GM21576 (cell line): ENCODE measurements around the gene MMP28.

ENCODE experiments used
- ATAC-seq: cut with Tn5 transposase; IDR thresholded peaks from one replicate; pipeline ENCODE4 v1.9.1; 2021; ENCODE audit warnings: mild to moderate bottlenecking, moderate library complexity; ENCODE audit not compliant: unreplicated experiment

Gene MMP28

GRCh38 chr17:35726953-35727460, 68.4 kb downstream of the MMP28 start:
- ATAC-seq: no peak

GRCh38 chr17:35726127-35726952, 69.1 kb downstream of the MMP28 start:
- no peak for ATAC-seq

GRCh38 chr17:35725802-35726126, 69.7 kb downstream of the MMP28 start:
- ATAC-seq: no peak

- no peak for ATAC-seq
Measured at GRCh38 chr17:35725058-35725457, 70.4 kb downstream of the MMP28 start.

GRCh38 chr17:35723735-35724134, 71.7 kb downstream of the MMP28 start:
- no peak for ATAC-seq

GRCh38 chr17:35717475-35717874, 78.0 kb downstream of the MMP28 start:
- no peak for ATAC-seq

GRCh38 chr17:35716897-35717465, 78.5 kb downstream of the MMP28 start:
- ATAC-seq: no peak

GRCh38 chr17:35716173-35716572, 79.3 kb downstream of the MMP28 start:
- no peak for ATAC-seq
